T-helper 2 cell treated with Interferon-gamma antibody and Interleukin-4, amounts not matched to agents 100 ng/mL and 5 ng/mL, for 36 hours (primary cell): ENCODE measurements around the gene TRIM72. TPM values are rescaled to one million over a fixed set of nuclear protein-coding genes. Genes with fewer than 3 reads are reported as not detected.
"Not testable (repeated sequence)": the region's sequence is repeated elsewhere in the genome, so short reads cannot be mapped to it uniquely, and the experiment has no call there.

Experiments
- intact Hi-C: fragments of 100-400 bp; cut with micrococcal nuclease; formaldehyde crosslinking; loops from one replicate; pipeline ENCODE4 v1.15.1; 2023
- total RNA-seq: library from RNA; stranded (reverse); gene quantifications from 2 replicates; pipeline ENCODE4 v1.2.3, GENCODE V29; 2022

TRIM72 gene
- total RNA-seq, 1 donor from 2014 or later, result not detected

DNA sequence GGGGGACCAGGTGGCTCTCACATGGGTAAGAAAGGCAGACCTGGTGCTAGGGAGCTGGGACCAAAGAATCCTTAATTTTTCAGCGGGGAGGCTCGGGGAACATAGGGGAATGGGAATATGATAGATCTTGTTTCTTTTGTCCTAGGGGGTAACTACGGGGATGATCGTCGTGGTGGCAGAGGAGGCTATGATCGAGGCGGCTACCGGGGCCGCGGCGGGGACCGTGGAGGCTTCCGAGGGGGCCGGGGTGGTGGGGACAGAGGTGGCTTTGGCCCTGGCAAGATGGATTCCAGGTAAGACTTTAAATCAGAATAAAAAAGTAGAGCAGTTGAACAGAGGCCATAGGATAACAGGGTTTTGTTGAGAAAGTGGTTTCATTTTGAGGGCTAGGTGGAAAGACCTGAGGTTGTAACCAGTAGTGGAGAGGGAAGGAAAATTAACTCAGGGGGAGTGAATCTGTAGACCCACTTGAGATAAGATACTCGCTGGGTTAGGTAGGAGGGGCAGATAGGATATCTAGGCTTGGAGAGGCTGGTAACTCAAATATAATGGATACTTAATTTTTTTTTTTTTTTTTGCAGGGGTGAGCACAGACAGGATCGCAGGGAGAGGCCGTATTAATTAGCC, 23.0 kb upstream of the TRIM72 start:
- intact Hi-C loops, result no loop called here

DNA sequence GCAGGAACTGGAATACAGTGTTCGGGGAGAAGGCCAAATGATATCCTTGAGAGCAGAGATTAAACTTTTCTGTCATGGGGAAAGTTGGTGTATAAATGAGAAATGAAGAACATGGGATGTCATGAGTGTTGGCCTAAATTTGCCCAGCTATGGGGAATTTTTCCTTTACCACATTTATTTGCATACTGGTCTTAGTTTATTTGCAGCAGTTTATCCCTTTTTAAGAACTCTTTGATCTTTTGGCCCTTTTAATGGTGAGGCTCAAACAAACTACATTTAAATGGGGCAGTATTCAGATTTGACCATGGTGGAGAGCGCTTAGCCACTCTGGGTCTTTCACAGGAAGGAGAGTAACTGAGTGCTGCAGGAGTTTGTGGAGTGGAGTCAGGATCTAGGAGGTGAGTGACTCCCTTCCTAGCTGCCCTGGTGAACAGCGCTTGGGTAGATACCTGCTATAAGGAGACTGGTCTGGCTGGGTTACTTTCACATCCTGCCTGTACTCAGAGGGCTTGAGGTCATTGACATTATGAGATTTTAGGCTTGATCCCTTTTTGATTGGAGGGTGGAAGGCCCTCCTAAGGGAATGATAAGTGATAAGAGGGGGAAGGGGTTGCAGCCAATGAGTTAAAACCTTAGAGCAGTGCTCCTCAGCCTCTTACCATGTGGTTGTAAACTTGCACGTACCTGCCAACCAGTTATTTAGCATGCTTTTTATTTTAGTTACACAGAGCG, 22.1 kb upstream of the TRIM72 start:
- intact Hi-C loops, result no loop called here

DNA sequence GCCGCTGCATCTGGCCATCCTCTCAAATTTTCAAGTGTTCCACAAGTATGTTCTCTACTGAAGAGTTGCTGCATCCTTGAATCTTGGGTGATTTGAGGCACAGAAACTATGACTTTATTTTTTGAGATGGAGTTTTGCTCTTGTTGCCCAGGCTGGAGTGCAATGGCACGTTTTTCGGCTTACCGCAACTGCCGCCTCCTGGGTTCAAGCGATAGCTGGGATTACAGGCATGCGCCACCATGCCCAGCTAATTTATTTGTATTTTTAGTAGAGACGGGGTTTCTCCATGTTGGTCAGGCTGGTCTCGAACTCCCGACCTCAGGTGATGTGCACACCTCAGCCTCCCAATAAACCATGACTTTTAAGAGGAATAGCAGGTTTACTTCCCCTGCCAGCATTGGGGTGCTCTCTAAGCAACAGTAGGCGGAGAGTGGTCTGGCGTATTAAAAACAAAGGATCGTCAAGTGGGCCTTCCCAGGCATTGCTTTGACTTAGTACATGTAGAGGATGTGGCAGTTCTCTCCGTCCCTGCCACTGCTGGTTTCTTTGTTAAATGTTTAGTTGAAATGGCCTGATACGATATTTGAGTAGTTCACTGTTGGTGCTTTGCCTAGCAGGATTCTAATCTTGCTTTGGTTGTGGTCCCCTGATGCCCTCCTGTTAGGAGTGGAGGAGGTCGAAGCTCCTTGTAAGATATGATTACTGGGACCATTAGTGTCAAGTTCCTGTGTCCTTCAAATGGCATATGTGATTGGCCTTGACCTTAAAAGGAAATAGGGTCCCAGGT, 20.9 kb upstream of the TRIM72 start:
- intact Hi-C loops, result no loop called here

DNA sequence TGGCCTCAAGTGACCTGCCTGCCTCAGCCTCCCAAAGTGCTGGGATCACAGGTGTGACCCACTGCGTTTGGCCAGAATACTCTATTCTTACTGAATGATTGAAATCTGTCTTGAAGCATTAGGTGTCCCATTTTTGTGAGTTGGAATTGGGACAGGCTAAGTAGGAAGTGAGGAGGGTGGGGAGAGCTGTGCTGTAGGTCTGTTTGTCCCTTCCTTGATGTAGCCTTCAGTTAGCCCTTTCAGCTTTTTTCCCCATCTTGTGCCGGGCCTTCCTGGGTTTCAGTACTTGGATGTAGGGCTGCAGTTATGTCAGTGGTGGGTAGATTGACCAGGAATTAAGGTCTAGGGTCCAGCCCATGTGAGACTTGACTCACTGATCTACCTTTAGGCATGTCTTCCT, 20.0 kb upstream of the TRIM72 start:
- intact Hi-C loops, result no loop called here

DNA sequence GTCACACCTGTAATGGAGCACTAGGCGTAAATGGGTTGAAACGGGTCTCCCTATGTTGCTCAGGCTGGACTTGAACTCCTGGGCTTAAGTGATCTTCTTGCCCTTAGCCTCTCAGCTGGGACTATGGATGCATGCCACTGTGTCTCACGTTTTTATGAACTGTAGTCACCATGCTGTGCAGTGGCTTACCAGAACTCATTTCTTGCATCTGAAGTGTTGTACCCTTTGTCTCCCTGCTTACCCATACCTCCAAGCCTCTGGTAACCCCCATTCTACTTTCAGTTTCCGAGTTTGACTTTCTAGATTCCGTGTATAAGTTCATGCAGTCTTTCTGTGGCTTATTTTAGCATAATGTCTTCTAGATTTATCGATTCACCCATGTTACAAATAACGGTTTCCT, 19.0 kb upstream of the TRIM72 start:
- intact Hi-C loops, result no loop called here

DNA sequence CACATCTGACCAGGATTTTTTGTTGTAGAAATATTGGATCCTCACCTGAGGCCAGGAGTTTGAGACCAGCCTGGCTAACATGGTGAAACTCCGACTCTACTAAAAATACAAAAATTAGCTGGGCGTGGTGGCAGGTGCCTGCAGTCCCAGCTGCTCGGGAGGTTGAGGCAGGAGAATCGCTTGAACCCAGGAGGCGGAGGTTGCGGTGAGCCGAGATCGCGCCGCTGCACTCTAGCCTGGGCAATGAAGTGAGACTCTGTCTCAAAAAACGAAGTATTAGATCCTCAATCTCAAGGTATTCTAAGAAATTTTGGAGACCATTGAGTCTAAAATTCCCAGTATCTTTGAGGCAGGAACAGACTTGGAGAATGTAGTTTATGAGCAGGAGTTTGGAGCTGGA, 18.1 kb upstream of the TRIM72 start:
- intact Hi-C loops, result not testable (repeated sequence)

DNA sequence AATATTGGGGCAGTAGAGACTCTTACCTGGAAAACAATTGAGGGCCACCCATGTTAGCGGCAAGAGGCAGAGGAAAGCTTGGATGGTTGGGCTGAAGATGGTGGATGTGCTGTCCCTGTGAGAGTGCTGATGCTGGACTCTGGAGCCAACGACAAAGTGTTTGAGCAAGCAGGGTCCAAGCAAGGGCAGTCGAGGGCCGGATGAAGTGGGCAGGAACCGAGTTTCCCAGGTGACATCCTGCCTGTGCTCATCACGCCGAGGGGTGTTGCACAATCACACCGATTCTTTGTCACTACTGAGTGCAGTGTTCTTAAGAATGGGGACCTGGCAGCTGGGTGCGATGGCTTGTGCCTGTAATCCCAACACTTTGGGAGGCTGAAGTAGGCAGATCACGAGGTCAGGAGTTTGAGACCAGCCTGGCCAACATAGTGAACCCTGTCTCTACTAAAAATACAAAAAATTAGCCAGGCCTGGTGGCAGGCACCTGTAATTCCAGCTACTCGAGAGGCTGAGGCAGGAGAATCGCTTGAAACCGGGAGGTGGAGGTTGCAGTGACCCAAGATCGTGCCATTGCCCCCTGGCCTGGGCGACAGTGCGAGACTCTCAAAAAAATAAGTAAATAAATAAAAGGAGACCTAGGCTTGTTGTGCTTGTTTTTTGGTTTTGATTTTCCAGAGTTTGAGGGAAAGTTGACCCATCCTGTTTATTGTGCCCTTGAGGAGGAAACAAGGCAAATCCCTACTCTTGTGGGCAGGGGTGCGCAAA, 17.4 kb upstream of the TRIM72 start:
- intact Hi-C loops, result no loop called here

DNA sequence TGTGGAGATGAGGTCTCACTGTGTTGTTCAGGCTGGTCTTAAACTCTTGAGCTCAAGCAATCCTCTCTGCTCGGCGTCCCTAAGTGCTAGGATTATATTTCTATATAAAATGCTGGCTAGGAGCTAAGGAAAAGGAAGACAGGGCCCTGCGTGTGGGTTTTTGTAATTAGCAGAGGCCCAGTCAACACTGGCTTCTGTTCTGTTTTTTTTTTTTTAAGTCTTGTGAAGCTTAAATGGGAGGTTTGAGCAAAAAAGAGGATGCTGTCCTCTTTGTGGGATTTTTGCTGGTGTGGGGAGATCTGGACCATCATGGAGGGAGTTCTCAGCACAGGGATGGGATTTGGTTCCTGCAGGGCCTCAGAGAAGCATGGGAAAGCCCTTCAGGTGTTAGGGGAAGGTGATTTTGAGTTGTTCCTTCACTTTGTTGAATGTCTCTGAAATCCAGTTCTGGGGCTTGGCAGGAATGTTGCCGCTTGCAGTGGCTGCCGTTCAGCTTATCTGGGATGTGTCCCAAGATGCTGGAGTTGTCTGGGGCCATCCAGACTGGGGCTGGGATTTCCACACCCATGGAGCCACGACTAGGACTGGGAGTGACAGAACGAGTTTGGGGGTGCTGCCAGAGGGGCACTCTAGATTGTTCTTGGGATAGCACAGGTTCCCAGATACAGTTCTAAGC, 15.6 kb upstream of the TRIM72 start:
- intact Hi-C loops, result no loop called here

DNA sequence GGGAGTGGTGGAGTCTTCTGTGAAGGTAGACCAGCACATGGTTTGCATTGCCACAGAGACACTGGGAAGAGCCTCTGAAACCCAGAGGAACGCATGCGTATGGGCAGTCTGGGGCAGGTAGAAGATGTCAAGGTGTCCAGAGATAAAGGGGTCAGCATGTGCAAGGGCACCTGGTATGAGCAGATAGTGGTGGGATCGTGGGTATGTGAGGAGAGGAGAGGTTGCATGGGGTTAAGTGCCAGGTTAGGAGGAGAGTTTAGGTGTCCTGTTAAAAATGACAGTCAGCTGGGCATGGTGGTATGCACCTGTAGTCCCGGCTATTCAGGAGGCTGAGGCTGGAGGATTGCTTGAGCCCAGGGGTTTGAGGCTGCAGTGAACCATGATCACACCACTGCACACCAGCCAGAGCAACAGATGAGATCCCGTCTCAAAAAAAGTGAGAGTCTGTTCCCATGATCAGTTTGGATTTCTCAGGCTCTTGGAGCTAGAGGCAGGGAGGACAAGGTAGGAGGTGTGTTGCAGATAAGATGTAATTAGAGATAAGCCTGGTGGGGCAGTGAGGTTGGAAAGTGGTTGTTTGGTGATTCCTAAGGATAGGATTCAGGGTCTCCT, 14.4 kb upstream of the TRIM72 start:
- intact Hi-C loops, result loop anchor here (2.0 to 5.0 kb wide), 4 partner anchors 158 to 668 kb away; partner anchors contain the start of genes ITGAX and ZNF843

DNA sequence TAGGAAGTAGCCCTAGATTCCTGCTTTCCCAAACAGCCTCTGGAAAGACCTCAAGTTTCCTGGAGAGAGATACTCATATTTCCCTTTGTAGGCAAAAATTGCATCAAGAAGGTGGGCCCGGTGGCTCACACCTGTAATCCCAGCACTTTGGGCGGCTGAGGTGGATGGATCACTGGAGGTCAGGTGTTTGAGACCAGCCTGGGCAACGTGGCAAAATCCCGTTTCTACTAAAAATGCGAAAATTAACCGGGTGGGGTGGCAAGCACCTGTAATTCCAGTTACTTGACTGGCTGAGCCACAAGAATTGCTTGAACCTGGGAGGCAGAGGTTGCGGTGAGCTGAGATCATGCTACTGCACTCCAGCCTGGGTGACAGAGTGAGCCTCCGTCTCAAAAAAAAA, 13.8 kb upstream of the TRIM72 start:
- intact Hi-C loops, result loop anchor here (2.0 to 5.0 kb wide), 4 partner anchors 157 to 667 kb away; partner anchors contain the start of genes ITGAX and ZNF843

DNA sequence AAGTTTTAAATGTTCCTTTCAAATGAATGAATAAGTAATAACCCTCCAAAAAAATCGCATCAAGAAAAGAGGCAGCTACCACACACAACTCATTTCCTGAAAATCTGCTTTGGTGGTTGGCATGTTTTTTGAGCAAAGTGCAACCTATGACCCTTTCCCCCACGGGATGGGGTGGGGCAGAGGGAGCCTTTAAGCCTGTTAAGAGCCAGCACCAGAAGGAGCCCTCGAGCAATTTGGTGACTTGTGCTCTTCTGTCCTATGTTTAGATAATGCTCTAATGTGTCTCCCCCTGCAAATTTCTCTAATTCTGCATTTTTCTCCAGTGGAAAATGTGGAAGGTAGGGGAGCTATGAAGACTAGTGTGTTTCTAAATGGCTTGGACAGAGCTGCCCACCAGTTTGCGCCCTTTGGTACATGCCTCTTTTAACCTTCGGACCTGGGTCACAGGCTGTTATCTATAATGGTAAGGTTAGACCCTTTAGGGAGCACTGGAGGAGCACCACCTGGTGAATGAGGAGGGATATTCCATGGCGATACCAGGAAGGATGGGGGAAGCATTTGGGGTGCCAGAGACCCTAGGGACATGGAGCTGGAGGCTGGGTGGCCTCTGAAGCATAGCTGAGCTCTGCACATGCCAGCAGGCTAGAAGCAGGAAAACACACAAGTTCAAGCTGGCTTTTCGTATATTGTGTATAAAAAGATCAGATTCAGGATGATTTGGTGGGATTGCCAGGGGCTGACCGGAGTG, 12.9 kb upstream of the TRIM72 start:
- intact Hi-C loops, result loop anchor here (1.0 to 5.0 kb wide), 6 partner anchors 22 to 666 kb away; partner anchors contain the start of genes ITGAX and ZNF843

DNA sequence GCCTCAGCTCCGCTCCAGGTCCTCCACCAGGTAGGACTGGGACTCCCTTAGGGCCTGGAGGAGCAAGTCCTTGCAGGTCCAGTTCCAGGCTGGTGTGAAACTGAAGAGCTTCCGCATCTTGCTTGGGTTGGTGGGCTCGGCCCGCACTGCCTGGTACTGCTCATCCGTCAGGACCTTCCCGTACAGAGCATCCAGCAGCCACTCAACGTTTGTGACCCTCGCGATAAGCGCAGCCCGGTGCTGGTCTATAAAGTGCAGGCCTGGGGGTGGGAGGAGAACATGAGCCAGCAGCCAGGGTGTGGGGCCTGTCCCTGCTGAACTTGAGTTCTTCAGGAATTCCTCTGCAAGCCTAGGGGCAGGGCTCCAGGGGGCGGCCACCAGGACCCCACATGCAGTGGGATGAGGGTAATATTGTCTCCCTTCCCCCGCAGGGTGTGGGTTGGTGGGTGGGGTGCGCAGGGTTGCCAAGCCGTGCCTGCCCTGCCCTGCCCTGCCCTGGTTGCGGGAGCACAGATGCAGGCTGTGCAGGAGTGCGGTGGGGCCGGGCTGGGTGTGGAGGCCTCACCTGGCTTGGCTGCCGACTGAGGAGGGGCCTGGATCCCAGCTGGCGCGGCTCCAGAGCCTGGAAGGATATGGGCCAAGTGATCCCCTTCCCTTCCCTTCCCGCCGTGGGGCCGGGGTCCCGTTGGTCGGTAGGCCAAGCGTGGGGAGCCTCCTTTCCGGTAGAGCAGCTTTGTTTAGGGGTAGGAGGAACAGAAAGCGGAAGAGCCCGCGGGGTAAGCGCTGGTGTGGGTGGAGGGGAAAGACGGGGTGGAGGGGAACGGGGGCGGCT, 12.1 kb upstream of the TRIM72 start:
- intact Hi-C loops, result loop anchor here (1.0 to 5.0 kb wide), 7 partner anchors 22 to 666 kb away; partner anchors contain the start of genes ITGAX and ZNF843

DNA sequence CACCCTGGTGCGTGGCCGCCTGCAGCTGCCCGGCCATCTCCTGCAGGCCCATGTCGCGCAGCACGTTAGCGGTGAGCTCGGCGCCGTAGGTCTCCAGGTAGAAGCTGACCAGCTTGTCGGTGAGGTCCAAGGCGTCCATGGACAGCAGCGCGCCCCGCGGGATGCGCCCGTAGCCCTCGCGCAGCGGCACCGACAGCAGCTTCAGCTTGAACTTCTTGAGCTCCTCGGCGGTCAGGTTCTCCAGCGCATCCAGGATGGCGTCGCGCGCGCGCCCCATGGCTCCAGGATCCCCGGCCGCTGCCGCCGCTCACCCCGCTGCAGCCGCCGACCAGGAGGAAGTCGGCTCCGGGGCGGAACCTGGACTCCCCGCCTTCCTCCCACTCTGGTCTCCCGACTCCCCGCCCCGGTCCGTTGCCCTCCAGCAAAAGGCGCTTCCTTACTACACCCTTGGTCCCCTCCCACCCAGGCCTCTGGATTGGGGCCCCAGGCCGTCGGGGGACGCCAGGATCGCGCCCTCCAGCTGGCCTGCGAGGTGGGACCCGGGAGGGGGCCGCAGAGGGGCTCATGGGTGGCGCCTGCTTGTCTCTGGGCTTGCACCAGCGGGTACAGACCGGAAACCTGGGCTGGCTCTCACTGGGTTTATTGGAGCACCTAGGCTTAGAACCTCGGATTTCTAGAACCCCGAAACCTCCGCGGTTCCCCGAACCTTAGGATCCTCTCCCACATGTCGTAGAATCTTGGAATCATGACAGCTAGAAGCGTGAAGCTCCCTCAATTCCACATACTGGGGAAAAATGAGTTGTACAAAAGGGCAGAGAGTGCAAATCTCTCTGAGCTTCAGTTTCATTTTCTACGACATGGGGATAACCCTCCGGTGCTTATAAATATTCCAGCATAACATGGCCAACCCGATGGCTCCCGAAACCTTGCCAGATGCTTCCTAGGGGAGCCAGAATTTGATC, 11.2 kb upstream of the TRIM72 start, which contains the start of gene PYCARD:
TSS of gene PYCARD (minus strand) at position 347 of the 962 bp plus-strand sequence. CDS start at position 277, 70 bp downstream.
- intact Hi-C loops, result loop anchor here (2.0 to 5.0 kb wide), 4 partner anchors 84 to 665 kb away; partner anchors contain the start of gene ITGAX

DNA sequence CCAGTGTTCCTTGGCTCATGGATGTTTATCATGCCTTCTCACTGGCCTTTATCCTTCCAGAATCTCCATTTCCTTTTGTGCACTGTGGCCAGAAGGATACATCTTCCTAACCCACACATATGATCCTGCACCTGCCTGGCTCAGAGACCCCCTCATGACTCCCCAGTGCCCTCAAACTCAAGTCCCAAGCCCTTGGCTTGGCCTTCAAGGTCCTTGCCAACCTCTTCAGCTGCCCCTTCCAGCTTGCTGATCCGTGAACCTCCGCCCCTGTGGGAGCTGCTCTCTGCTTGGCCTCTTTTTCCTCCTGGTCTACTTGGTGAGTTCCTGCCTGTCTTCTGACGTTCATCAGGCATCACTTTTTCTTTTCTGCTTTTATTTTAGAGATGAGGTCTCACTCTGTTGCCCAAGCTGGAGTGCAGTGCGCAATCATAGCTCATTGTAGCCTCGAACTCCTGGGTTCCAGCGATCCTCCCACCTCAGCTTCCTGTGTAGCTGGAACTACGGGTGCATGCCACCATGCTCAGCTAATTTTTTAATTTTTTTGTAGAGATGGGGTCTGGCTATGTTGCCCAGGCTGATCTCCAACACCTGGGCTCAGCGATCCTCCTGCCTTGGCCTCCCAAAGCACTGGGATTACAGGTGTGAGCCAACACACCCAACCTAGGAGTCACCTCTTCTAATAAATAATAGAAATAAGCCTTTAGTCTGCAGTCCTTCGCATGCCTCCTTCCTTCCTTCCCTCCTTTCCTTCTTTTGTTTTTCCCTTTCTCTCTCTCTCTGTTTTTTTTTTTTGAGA, 8.8 kb upstream of the TRIM72 start:
- intact Hi-C loops, result loop anchor here (5.0 kb wide), 3 partner anchors 152 to 662 kb away; partner anchors contain the start of gene ITGAX

DNA sequence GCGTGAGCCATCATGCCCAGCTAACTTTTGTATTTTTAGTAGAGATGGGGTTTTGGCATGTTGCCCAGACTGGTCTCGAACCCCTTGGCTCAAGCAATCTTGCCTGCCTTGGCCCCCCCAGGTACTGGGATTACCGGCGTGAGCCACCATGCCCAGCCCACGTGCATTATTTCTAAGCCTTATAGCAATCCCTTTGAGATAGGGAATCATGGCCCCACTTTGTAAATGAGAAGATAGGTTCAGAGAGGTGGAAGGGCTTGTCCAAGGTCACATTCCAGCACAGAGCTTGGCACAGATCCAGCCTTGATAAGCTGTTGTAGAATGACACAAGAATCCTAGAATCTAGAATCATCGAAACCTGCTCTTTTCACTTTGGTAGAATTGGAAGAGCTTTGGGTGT, 7.1 kb upstream of the TRIM72 start:
- intact Hi-C loops, result no loop called here

DNA sequence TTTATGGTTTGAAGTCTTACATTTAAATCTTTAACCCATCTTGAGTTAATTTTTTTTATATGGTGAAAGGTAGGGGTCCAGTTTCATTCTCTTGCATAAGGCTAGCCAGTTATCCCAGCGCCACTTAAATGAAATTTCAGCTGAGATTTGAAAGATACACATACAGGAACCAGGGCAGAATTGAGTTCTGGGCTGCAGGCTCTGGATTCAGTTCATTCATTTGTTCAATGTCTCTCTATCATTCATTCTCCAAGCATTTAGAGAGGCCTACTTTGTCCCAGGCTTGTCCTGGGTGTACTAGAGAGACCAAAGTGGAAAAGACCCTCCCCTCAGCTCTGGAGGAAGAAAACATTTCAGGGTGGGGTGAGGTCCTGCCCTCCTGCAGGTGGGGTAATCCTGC, 577 bp upstream of the TRIM72 start:
- intact Hi-C loops, result no loop called here
